Ishikawa (cell line): ENCODE data around the gene TMEM52.

Experiments used
- CEBPB ChIP-seq: IDR thresholded peaks from 2 replicates; pipeline ENCODE4 v1.6.1; 2012
- CREB1 ChIP-seq: IDR thresholded peaks from 2 replicates; pipeline ENCODE4 v1.6.1; 2012; ENCODE audit warnings: low read depth
- EP300 ChIP-seq: IDR thresholded peaks from 2 replicates; pipeline ENCODE4 v1.6.1; 2012; ENCODE audit warnings: borderline replicate concordance
- NFIC ChIP-seq: IDR thresholded peaks from 2 replicates; pipeline ENCODE4 v1.6.1; 2012
- RAD21 ChIP-seq: IDR thresholded peaks from 2 replicates; pipeline ENCODE4 v1.6.1; 2012; ENCODE audit warnings: low read depth
- REST ChIP-seq: IDR thresholded peaks from 2 replicates; pipeline ENCODE4 v1.6.1; 2012; ENCODE audit warnings: low read depth, mild to moderate bottlenecking
- TCF12 ChIP-seq: IDR thresholded peaks from 2 replicates; pipeline ENCODE4 v1.6.1; 2012; ENCODE audit warnings: low read depth
- TEAD4 ChIP-seq: IDR thresholded peaks from 2 replicates; pipeline ENCODE4 v1.6.1; 2012
- YY1 ChIP-seq: IDR thresholded peaks from 2 replicates; pipeline ENCODE4 v1.6.1; 2012; ENCODE audit warnings: low read depth
- ZBTB7A ChIP-seq: IDR thresholded peaks from 2 replicates; pipeline ENCODE4 v1.6.1; 2012; ENCODE audit warnings: low read depth

GRCh38 chr1:1875932-1876331 lies 43.1 kb downstream of the TMEM52 start:
- TF ChIP-seq TCF12 (no peak), TEAD4 (no peak), YY1 (no peak), EP300 (no peak), NFIC (no peak), CREB1 (no peak), REST (no peak), CEBPB (no peak), RAD21 (no peak), ZBTB7A (no peak)
